Keratinocyte (primary cell): ENCODE data around the gene VPS13D. TPM values are rescaled to one million over a fixed set of nuclear protein-coding genes. Genes with fewer than 3 reads are reported as not detected.

Experiments used
- DNase-seq: peaks from one replicate; pipeline ENCODE4 v3.0.0-alpha.2; 2011; ENCODE audit warnings: low read depth, missing footprints, low spot score
- FAIRE-seq: peaks from 2 replicates; lab custom pipeline; 2011; peaks lifted over from hg19 to GRCh38; lab: Jason Lieb, UNC
- H2AFZ ChIP-seq: 2 replicates; pipeline ENCODE4 v1.6.0; 2012; ENCODE audit warnings: low read length, control low read depth, inconsistent platforms; ENCODE audit not compliant: control insufficient read depth
- H3K27ac ChIP-seq: 2 replicates; pipeline ENCODE4 v1.5.1; 2011; ENCODE audit warnings: low read length; ENCODE audit not compliant: control insufficient read depth, insufficient read depth
- H3K27me3 ChIP-seq: 3 replicates; pipeline ENCODE4 v1.6.0; 2011; ENCODE audit warnings: low read length; ENCODE audit not compliant: control insufficient read depth, insufficient read depth; ENCODE audit errors: extremely low read depth
- H3K36me3 ChIP-seq, 2 experiments: 2 replicates in 1 of 2; 3 replicates in 1 of 2; pipeline ENCODE4 v1.5.1; 2011; ENCODE audit warnings: low read length in 2 of 2, mild to moderate bottlenecking in 1 of 2; ENCODE audit not compliant: control insufficient read depth in 2 of 2, insufficient read depth in 2 of 2; ENCODE audit errors: extremely low read depth in 1 of 2
- H3K4me1 ChIP-seq: 3 replicates; pipeline ENCODE4 v1.5.1; 2011; ENCODE audit warnings: low read length; ENCODE audit not compliant: control insufficient read depth, insufficient read depth; ENCODE audit errors: extremely low read depth
- H3K4me2 ChIP-seq: 3 replicates; pipeline ENCODE4 v1.6.0; 2011; ENCODE audit warnings: low read depth, low read length; ENCODE audit not compliant: control insufficient read depth, insufficient read depth; ENCODE audit errors: extremely low read depth
- H3K4me3 ChIP-seq, 3 experiments: fragments of 200-600 bp in 1 of 3; sonication (generic) in 1 of 3; 2 replicates in 2 of 3; 3 replicates in 1 of 3; pipeline ENCODE4 v1.5.1; 2011 to 2016; ENCODE audit warnings: low read length in 3 of 3, mild to moderate bottlenecking in 3 of 3, control low read depth in 2 of 3, inconsistent platforms in 1 of 3, low read depth in 1 of 3, mixed read lengths in 1 of 3, mixed run types in 1 of 3, moderate library complexity in 1 of 3; ENCODE audit not compliant: control insufficient read depth in 2 of 3, insufficient read depth in 2 of 3; ENCODE audit errors: extremely low read depth in 1 of 3
- H3K79me2 ChIP-seq: 2 replicates; pipeline ENCODE4 v1.6.0; 2012; ENCODE audit warnings: low read length; ENCODE audit not compliant: control insufficient read depth, insufficient read depth
- H3K9ac ChIP-seq: 3 replicates; pipeline ENCODE4 v1.6.0; 2011; ENCODE audit warnings: low read length; ENCODE audit not compliant: control insufficient read depth, insufficient read depth; ENCODE audit errors: extremely low read depth
- H3K9me1 ChIP-seq: 3 replicates; pipeline ENCODE4 v1.6.0; 2011; ENCODE audit warnings: low read length; ENCODE audit not compliant: control insufficient read depth, insufficient read depth; ENCODE audit errors: extremely low read depth
- H3K9me3 ChIP-seq: 2 replicates; pipeline ENCODE4 v1.5.1; 2012; ENCODE audit warnings: low read depth, low read length; ENCODE audit not compliant: control insufficient read depth
- H4K20me1 ChIP-seq: 3 replicates; pipeline ENCODE4 v1.6.0; 2011; ENCODE audit warnings: low read length; ENCODE audit not compliant: control insufficient read depth, insufficient read depth; ENCODE audit errors: extremely low read depth
- EZH2 ChIP-seq: IDR thresholded peaks from one replicate; pipeline ENCODE4 v1.6.1; 2012; ENCODE audit warnings: inconsistent platforms, mild to moderate bottlenecking, low read length, moderate library complexity
- dilution Hi-C: fragments of 300-500 bp; cut with MboI; formaldehyde crosslinking; loops from one replicate; pipeline ENCODE4 v1.7.0; 2020; ENCODE audit warnings: low sequenced_read_pairs; ENCODE audit not compliant: extremely low pct_ligation_motif_present
- polyA plus RNA-seq, 5 experiments: library from polyadenylated mRNA; depleted of rRNA in 3 of 5; stranded (reverse) in 3 of 5; stranded (forward) in 1 of 5; unstranded in 1 of 5; fragments of >200 nt; gene quantifications; 1 replicate in 1 of 5; 2 replicates in 3 of 5; 3 replicates in 1 of 5; pipeline versions ENCODE4 v1.2.1 to v1.2.3, GENCODE V29; 2011 to 2012; ENCODE audit warnings: missing spikeins in 2 of 5, low read depth in 1 of 5, low replicate concordance in 1 of 5
- TF ChIP-seq, protein P1 (sequence below), 3 experiments: IDR thresholded peaks in 1 of 3; conservative IDR thresholded peaks in 1 of 3; optimal IDR thresholded peaks in 1 of 3; 2 replicates in 2 of 3; 3 replicates in 1 of 3; pipeline versions ENCODE3 to v1.5.1; 2011; ENCODE audit warnings: low read length in 3 of 3, mild to moderate bottlenecking in 3 of 3, moderate library complexity in 2 of 3, control low read depth in 1 of 3, inconsistent platforms in 1 of 3; ENCODE audit not compliant: insufficient read depth in 2 of 3; ENCODE audit errors: extremely low read depth in 1 of 3

Gene VPS13D
- polyA plus RNA-seq, 1 donor (not counting 4 experiments of a cell fraction or from before 2014, with no cell fraction given) = 19.0 TPM

DNA sequence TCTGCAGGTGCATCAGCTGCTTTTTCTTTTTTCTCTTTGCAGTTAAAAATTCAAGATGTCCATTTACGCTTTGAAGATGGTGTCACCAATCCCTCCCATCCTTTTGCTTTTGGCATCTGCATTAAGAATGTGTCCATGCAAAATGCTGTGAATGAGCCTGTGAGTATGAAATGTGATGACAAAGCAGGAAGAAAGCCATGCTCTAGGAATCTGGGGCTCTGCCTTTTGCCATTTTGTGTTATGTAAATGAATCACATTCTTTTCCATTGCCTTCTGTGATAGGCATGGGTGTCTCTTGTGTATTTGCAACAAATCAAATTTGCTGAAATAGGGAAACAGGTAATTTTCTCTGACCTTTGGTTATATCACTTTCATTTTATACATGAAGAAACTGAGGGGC lies 19.4 kb downstream of the VPS13D start:
- dilution Hi-C loops = no loop called here
- Histone ChIP-seq H4K20me1 (no peaks in the 10 kb centered on the region), H3K27me3 (no peaks in the 10 kb centered on the region), H3K9me1 (no peaks in the 10 kb centered on the region), H3K4me3 (no peak overlapping the region), H3K9ac (no peak overlapping the region), H3K36me3 (peaks cover 23 to 35% of the 10 kb centered on the region in 2 experiments), H2AFZ (no peak overlapping the region), H3K27ac (no peak overlapping the region), H3K9me3 (no peaks in the 10 kb centered on the region), H3K4me1 (no peaks in the 10 kb centered on the region), H3K79me2 (no peaks in the 10 kb centered on the region), H3K4me2 (no peak overlapping the region)
- no peak for TF ChIP-seq EZH2
- TF ChIP-seq, protein P1, sequence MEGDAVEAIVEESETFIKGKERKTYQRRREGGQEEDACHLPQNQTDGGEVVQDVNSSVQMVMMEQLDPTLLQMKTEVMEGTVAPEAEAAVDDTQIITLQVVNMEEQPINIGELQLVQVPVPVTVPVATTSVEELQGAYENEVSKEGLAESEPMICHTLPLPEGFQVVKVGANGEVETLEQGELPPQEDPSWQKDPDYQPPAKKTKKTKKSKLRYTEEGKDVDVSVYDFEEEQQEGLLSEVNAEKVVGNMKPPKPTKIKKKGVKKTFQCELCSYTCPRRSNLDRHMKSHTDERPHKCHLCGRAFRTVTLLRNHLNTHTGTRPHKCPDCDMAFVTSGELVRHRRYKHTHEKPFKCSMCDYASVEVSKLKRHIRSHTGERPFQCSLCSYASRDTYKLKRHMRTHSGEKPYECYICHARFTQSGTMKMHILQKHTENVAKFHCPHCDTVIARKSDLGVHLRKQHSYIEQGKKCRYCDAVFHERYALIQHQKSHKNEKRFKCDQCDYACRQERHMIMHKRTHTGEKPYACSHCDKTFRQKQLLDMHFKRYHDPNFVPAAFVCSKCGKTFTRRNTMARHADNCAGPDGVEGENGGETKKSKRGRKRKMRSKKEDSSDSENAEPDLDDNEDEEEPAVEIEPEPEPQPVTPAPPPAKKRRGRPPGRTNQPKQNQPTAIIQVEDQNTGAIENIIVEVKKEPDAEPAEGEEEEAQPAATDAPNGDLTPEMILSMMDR (optimal IDR thresholded peaks at IDR 0.05 in 1 of 3, IDR thresholded peaks at IDR 0.05 in 1 of 3, conservative IDR thresholded peaks at IDR 0.05 in 1 of 3; ENCODE audit: extremely low read depth in 1 of 3, insufficient read depth in 2 of 3, low read length in 3 of 3) = no peak
- DNase-seq (no peak), FAIRE-seq (no peak)

- DNase-seq (no peak), FAIRE-seq (no peak)
- Histone ChIP-seq H3K27me3 (no peaks in the 10 kb centered on the region), H3K79me2 (no peaks in the 10 kb centered on the region), H3K4me3 (no peak overlapping the region), H3K4me2 (no peak overlapping the region), H2AFZ (no peak overlapping the region), H3K4me1 (no peaks in the 10 kb centered on the region), H3K9me1 (no peaks in the 10 kb centered on the region), H3K9ac (no peak overlapping the region), H4K20me1 (no peaks in the 10 kb centered on the region), H3K27ac (no peak overlapping the region), H3K36me3 (peaks cover 22 to 29% of the 10 kb centered on the region in 2 experiments), H3K9me3 (no peaks in the 10 kb centered on the region)
- dilution Hi-C loops = no loop called here
- TF ChIP-seq EZH2 = no peak
- TF ChIP-seq, protein P1 (optimal IDR thresholded peaks at IDR 0.05 in 1 of 3, IDR thresholded peaks at IDR 0.05 in 1 of 3, conservative IDR thresholded peaks at IDR 0.05 in 1 of 3; ENCODE audit: extremely low read depth in 1 of 3, insufficient read depth in 2 of 3, low read length in 3 of 3) = no peak
These were observed 19.9 kb downstream of the VPS13D start for GRCh38 chr1:12249748-12250147.
